GM19395 (cell line): ENCODE data around the gene STOML1.
"Not testable (repeated sequence)": the region's sequence is repeated elsewhere in the genome, so short reads cannot be mapped to it uniquely, and the experiment has no call there.

ENCODE experiments used
- ATAC-seq: cut with Tn5 transposase; IDR thresholded peaks from one replicate; pipeline ENCODE4 v1.9.1; 2021; ENCODE audit warnings: mild to moderate bottlenecking, moderate library complexity; ENCODE audit not compliant: unreplicated experiment

The STOML1 gene

GRCh38 chr15:73988445-73988969 is 3.6 kb downstream of the STOML1 start:
- no peak for ATAC-seq

- ATAC-seq: no peak
These were observed 4.2 kb downstream of the STOML1 start for GRCh38 chr15:73987681-73988444.

DNA sequence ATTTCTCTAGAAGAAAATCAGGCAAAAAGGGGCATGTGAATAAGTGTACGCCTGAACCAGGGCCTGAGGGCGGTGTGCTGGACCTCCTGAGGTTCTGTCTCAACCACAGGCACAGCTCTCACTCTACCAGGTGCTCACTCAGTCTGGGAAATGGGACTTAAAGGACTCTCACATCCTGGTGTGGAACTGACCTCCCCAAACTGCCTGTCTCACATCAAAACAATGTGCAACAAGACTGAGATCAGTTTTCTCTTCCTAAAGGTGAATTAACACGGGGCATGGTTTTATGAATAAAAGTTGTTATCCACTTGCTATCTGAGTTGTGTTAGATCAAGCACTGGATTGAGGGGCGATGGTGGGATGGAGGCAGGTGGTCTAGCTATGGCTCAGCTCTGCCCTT is 4.8 kb downstream of the STOML1 start:
- no peak for ATAC-seq

- ATAC-seq: no peak
These were observed 5.4 kb downstream of the STOML1 start for GRCh38 chr15:73986776-73987056.

GRCh38 chr15:73986055-73986775 is 5.9 kb downstream of the STOML1 start:
- no peak for ATAC-seq

GRCh38 chr15:73985101-73985873 is 6.8 kb downstream of the STOML1 start:
- no peak for ATAC-seq

DNA sequence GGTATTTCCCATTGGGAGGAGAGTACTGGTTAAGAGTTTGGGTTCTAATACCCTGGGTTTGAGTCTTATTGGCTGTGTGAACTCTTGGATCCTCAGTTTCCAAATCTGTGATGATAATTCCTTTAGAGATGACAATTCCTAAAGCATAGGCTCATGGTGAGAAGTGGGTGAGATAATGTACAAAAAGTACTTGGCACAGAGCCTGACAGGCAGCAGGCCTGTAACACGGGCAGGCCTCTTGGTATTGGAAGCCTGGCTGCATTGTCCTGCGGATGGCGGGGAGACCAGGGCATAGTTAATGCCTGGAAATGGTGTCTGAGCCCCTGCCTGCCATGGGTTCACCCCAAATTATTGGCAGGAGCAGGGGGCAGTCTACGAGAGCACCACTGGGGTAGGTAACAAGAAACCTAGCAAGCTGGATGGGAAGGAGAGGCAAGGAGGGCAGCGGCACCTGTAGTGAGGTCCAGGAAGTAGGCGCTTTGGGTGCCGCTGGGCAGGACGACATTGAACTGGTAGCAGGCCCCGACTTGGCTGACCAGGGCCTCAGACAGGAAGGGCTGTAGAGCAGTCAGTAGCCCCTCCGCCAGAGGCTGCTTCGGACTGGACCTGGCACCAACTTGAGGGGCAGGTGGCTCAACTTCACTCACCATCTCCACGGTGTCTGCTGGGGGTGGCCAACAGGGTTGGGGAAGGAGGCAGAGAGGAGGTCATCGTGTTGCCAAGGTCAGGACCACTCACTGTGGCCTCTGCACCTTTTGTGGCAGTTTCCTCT is 7.7 kb downstream of the STOML1 start:
- ATAC-seq: no peak

GRCh38 chr15:73983773-73984172 is 8.3 kb downstream of the STOML1 start:
- ATAC-seq: no peak

- no peak for ATAC-seq
These were observed 8.8 kb downstream of the STOML1 start for GRCh38 chr15:73983211-73983727.

DNA sequence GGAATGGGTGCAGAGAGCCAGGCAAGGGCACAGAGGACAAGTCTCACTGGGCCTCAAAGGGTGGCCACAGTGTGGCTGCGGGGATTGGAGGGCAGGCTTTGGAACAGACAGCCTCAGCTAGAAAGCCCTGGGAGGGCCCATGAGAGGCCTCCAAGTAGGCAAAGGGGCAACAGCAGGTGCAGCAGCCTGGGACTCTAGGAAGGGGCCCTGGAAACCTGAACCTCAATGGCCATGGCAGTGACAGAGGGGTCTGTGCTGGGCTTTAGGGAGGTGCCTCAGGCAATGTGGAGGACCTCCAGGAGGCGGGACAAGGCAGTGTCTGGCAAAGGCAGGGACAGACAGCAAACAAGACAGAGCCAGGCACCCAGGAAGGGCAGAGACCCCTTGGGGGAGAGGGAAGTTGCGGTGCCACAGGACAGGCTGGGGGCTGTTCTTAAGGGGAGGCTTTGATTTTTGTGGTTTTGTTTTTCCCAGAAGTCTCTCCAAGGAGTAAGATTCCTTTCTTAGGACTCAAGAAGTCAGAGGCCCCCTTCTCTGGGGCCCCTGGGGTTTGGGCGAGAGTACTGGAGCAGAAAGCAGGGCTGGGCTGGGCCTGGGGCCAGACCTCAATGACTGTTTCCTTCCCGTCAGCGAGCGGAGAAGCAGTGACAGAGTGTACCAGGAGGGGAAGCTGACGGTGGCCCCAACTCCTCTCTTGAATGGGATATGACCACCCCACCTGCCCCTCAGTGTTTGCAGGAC is 9.7 kb downstream of the STOML1 start:
- ATAC-seq: no peak

DNA sequence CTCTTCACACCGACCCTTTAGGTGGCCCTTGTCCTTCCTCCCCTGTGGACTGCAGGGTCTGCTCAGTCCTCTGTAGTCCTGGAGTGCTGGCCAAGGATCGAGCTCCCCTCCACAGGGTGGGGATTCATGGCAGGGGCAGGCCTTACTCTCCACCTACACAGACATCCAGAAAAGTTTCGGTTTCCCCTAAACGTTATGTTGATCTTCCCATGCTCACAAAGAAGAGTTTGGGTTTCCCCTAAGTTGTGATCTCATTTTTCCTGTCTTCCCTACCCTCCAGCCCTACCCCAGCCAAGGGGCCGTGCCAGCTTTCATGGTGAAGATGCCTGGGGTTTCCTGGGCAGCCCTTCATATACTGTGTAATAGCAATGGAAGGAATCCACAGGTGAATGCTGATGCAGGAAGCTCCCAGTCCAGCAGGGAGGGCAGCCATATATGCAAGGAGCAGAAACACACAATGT is 10.3 kb downstream of the STOML1 start:
- ATAC-seq: no peak

DNA sequence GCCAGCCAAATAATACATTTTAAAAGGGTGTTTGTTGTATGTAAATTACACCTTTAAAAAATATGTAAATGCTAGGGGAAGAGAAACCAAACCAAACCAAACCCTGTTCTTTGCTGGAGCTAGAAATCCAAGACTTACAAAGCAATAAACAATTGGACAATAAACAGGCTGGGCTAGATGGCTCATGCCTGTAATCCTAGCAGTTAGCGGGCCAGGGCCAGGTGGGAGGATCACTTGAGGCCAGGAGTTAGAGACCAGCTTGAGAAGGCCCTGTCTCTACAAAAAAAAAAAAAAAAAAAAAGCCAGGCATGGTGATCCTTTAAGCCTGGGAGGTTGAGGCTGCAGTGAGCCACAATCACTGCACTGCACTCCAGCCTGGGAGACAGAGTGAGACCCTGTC is 12.5 kb downstream of the STOML1 start:
- ATAC-seq: no peak

DNA sequence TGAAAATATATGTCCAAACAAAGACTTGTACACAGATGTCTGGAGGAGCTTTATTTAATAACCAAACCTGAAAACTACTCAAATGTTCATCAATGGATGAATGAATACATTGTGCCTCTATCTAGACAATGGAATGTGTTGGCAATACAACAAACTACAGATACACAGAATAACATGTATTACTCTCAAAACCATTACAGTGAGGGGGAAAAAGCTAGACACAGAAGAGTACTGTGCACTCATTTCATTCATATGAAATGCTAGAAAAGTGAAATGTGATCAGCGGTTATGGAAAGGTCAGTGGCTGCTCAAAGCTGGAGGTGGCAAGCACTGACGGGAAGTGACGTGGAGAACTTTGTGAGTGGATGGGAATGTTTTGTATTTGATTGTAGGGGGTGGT is 13.2 kb downstream of the STOML1 start:
- no peak for ATAC-seq

- not testable (repeated sequence) for ATAC-seq
These were observed 16.5 kb downstream of the STOML1 start for GRCh38 chr15:73975440-73976125.

DNA sequence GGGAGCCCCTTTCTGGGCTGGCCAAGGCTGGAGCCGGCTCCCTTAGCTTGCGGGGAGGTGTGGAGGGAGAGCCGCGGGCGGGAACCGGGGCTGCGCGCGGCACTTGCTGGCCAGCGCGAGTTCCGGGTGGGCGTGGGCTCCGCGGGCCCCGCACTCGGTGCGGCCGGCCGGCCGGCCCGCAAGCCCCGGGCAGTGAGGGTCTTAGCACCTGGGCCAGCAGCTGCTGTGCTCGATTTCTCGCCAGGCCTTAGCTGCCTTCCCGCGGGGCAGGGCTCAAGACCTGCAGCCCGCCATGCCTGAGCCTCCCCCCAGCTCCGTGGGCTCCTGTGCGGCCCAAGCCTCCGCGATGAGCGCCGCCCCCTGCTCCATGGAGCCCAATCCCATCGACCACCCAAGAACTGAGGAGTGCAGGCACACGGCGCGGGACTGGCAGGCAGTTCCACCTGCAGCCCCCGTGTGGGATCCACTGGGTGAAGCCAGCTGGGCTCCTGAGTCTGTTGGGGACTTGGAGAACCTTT is 18.4 kb downstream of the STOML1 start:
- ATAC-seq: not testable (repeated sequence)

GRCh38 chr15:73972984-73973682 is 19.0 kb downstream of the STOML1 start:
- ATAC-seq: no peak

GRCh38 chr15:73969151-73969759 is 22.8 kb downstream of the STOML1 start:
- no peak for ATAC-seq

- ATAC-seq: no peak
These were observed 23.6 kb downstream of the STOML1 start for GRCh38 chr15:73968461-73968860.
